A549 (cell line): ENCODE measurements around the gene MINAR1.

ENCODE experiments used
- CEBPB ChIP-seq, 2 experiments: fragments of >200 bp in 1 of 2; sonication (Bioruptor Twin) in 1 of 2; formaldehyde crosslinking in 1 of 2; IDR thresholded peaks; 2 replicates each; pipeline ENCODE4 v1.6.1; 2012 to 2016
- CTCF ChIP-seq: fragments of >200 bp; sonication (Bioruptor Twin); formaldehyde crosslinking; IDR thresholded peaks from 3 replicates; pipeline ENCODE4 v1.5.1; 2016
- EHMT2 ChIP-seq: fragments of 200-600 bp; sonication (generic); IDR thresholded peaks from 2 replicates; pipeline ENCODE4 v1.6.1; 2016; ENCODE audit warnings: antibody characterized with exemption, low read depth, mild to moderate bottlenecking, moderate library complexity
- EP300 ChIP-seq, 2 experiments: fragments of >200 bp; sonication (Bioruptor Twin); formaldehyde crosslinking; IDR thresholded peaks; 2 replicates in 1 of 2; 3 replicates in 1 of 2; pipeline ENCODE4 v1.6.1; 2016 to 2017
- HMGXB4 ChIP-seq: fragments of 250-450 bp; sonication (Bioruptor Pico); IDR thresholded peaks from 2 replicates; pipeline ENCODE4 v1.5.0; 2021; ENCODE audit warnings: mild to moderate bottlenecking, moderate library complexity, borderline replicate concordance
- KDM1A ChIP-seq: fragments of 200-600 bp; sonication (generic); IDR thresholded peaks from 2 replicates; pipeline ENCODE4 v1.6.1; 2016; ENCODE audit warnings: low read depth, mild to moderate bottlenecking
- KDM5A ChIP-seq: fragments of 200-600 bp; sonication (generic); IDR thresholded peaks from 2 replicates; pipeline ENCODE4 v1.6.1; 2016; ENCODE audit warnings: antibody characterized with exemption, mild to moderate bottlenecking
- MAFK ChIP-seq: fragments of 450-650 bp; IDR thresholded peaks from 2 replicates; pipeline ENCODE4 v1.6.1; 2014; ENCODE audit not compliant: partially characterized antibody
- MAX ChIP-seq: IDR thresholded peaks from 2 replicates; pipeline ENCODE4 v1.6.1; 2012
- POLR2A ChIP-seq: IDR thresholded peaks from 2 replicates; pipeline ENCODE4 v1.6.1; 2012; ENCODE audit warnings: mild to moderate bottlenecking, low read length
- REST ChIP-seq: fragments of 200-600 bp; sonication (generic); IDR thresholded peaks from 2 replicates; pipeline ENCODE4 v1.6.1; 2016; ENCODE audit warnings: antibody characterized with exemption, mild to moderate bottlenecking, moderate library complexity
- USF2 ChIP-seq: fragments of 450-650 bp; IDR thresholded peaks from 2 replicates; pipeline ENCODE4 v1.6.1; 2014; ENCODE audit warnings: antibody characterized with exemption

- TF ChIP-seq USF2 (no peak), KDM1A (no peak), HMGXB4 (CRISPR knock-in tag) (no peak), KDM5A (no peak), CTCF (no peak), CEBPB (IDR thresholded peaks at IDR 0.05) (no peak), POLR2A (no peak), MAFK (no peak), REST (no peak), EHMT2 (no peak), MAX (no peak), EP300 (IDR thresholded peaks at IDR 0.05) (no peak)
Measured at GRCh38 chr15:79408041-79408440, 24.1 kb upstream of the MINAR1 start.
